Keratinocyte (primary cell): ENCODE results near the gene CPEB2. TPM values are rescaled to one million over a fixed set of nuclear protein-coding genes. Genes with fewer than 3 reads are reported as not detected.

Source experiments
- DNase-seq: peaks from one replicate; pipeline ENCODE4 v3.0.0-alpha.2; 2011; ENCODE audit warnings: low read depth, missing footprints, low spot score
- FAIRE-seq: peaks from 2 replicates; lab custom pipeline; 2011; peaks lifted over from hg19 to GRCh38; lab: Jason Lieb, UNC
- H2AFZ ChIP-seq: 2 replicates; pipeline ENCODE4 v1.6.0; 2012; ENCODE audit warnings: low read length, control low read depth, inconsistent platforms; ENCODE audit not compliant: control insufficient read depth
- H3K27ac ChIP-seq: 2 replicates; pipeline ENCODE4 v1.5.1; 2011; ENCODE audit warnings: low read length; ENCODE audit not compliant: control insufficient read depth, insufficient read depth
- H3K27me3 ChIP-seq: 3 replicates; pipeline ENCODE4 v1.6.0; 2011; ENCODE audit warnings: low read length; ENCODE audit not compliant: control insufficient read depth, insufficient read depth; ENCODE audit errors: extremely low read depth
- H3K36me3 ChIP-seq, 2 experiments: 2 replicates in 1 of 2; 3 replicates in 1 of 2; pipeline ENCODE4 v1.5.1; 2011; ENCODE audit warnings: low read length in 2 of 2, mild to moderate bottlenecking in 1 of 2; ENCODE audit not compliant: control insufficient read depth in 2 of 2, insufficient read depth in 2 of 2; ENCODE audit errors: extremely low read depth in 1 of 2
- H3K4me1 ChIP-seq: 3 replicates; pipeline ENCODE4 v1.5.1; 2011; ENCODE audit warnings: low read length; ENCODE audit not compliant: control insufficient read depth, insufficient read depth; ENCODE audit errors: extremely low read depth
- H3K4me2 ChIP-seq: 3 replicates; pipeline ENCODE4 v1.6.0; 2011; ENCODE audit warnings: low read depth, low read length; ENCODE audit not compliant: control insufficient read depth, insufficient read depth; ENCODE audit errors: extremely low read depth
- H3K4me3 ChIP-seq, 3 experiments: fragments of 200-600 bp in 1 of 3; sonication (generic) in 1 of 3; 2 replicates in 2 of 3; 3 replicates in 1 of 3; pipeline ENCODE4 v1.5.1; 2011 to 2016; ENCODE audit warnings: low read length in 3 of 3, mild to moderate bottlenecking in 3 of 3, control low read depth in 2 of 3, inconsistent platforms in 1 of 3, low read depth in 1 of 3, mixed read lengths in 1 of 3, mixed run types in 1 of 3, moderate library complexity in 1 of 3; ENCODE audit not compliant: control insufficient read depth in 2 of 3, insufficient read depth in 2 of 3; ENCODE audit errors: extremely low read depth in 1 of 3
- H3K79me2 ChIP-seq: 2 replicates; pipeline ENCODE4 v1.6.0; 2012; ENCODE audit warnings: low read length; ENCODE audit not compliant: control insufficient read depth, insufficient read depth
- H3K9ac ChIP-seq: 3 replicates; pipeline ENCODE4 v1.6.0; 2011; ENCODE audit warnings: low read length; ENCODE audit not compliant: control insufficient read depth, insufficient read depth; ENCODE audit errors: extremely low read depth
- H3K9me1 ChIP-seq: 3 replicates; pipeline ENCODE4 v1.6.0; 2011; ENCODE audit warnings: low read length; ENCODE audit not compliant: control insufficient read depth, insufficient read depth; ENCODE audit errors: extremely low read depth
- H3K9me3 ChIP-seq: 2 replicates; pipeline ENCODE4 v1.5.1; 2012; ENCODE audit warnings: low read depth, low read length; ENCODE audit not compliant: control insufficient read depth
- H4K20me1 ChIP-seq: 3 replicates; pipeline ENCODE4 v1.6.0; 2011; ENCODE audit warnings: low read length; ENCODE audit not compliant: control insufficient read depth, insufficient read depth; ENCODE audit errors: extremely low read depth
- EZH2 ChIP-seq: IDR thresholded peaks from one replicate; pipeline ENCODE4 v1.6.1; 2012; ENCODE audit warnings: inconsistent platforms, mild to moderate bottlenecking, low read length, moderate library complexity
- dilution Hi-C: fragments of 300-500 bp; cut with MboI; formaldehyde crosslinking; loops from one replicate; pipeline ENCODE4 v1.7.0; 2020; ENCODE audit warnings: low sequenced_read_pairs; ENCODE audit not compliant: extremely low pct_ligation_motif_present
- polyA plus RNA-seq, 5 experiments: library from polyadenylated mRNA; depleted of rRNA in 3 of 5; stranded (reverse) in 3 of 5; stranded (forward) in 1 of 5; unstranded in 1 of 5; fragments of >200 nt; gene quantifications; 1 replicate in 1 of 5; 2 replicates in 3 of 5; 3 replicates in 1 of 5; pipeline versions ENCODE4 v1.2.1 to v1.2.3, GENCODE V29; 2011 to 2012; ENCODE audit warnings: missing spikeins in 2 of 5, low read depth in 1 of 5, low replicate concordance in 1 of 5
- TF ChIP-seq, protein P1 (sequence below), 3 experiments: IDR thresholded peaks in 1 of 3; conservative IDR thresholded peaks in 1 of 3; optimal IDR thresholded peaks in 1 of 3; 2 replicates in 2 of 3; 3 replicates in 1 of 3; pipeline versions ENCODE3 to v1.5.1; 2011; ENCODE audit warnings: low read length in 3 of 3, mild to moderate bottlenecking in 3 of 3, moderate library complexity in 2 of 3, control low read depth in 1 of 3, inconsistent platforms in 1 of 3; ENCODE audit not compliant: insufficient read depth in 2 of 3; ENCODE audit errors: extremely low read depth in 1 of 3

Gene CPEB2
- polyA plus RNA-seq, 1 donor (not counting 4 experiments of a cell fraction or from before 2014, with no cell fraction given) = 15.1 TPM

DNA sequence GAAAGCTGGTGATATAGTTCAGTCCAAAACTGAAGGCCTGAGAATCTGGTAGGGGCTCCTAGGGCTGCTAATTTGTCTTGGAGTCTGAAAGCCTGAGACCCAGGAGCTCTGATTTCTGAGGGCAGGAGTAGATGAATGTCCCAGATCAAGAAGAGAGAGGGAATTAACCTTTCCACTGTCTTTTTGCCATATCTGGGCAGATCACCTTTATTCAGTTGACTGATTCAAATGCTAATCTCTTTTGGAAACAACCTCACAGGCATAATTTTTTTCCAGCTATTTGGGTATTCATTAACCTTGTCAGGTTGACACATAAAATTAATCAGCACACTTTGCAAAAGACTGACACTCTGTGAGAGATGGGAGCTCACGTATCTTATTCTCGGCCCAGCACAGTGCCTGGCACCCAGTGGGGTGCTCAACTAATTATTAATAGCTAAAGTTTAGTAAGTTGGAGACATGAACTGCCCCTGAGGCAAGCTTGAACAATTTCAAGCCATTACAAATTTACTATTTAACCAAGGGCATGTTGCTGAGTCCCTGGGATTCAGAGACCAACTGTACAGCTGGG lies 114.3 kb downstream of the CPEB2 start:
- Histone ChIP-seq H3K9me3 (no peaks in the 10 kb centered on the region), H3K4me1 (no peaks in the 10 kb centered on the region), H2AFZ (no peak overlapping the region), H4K20me1 (no peaks in the 10 kb centered on the region), H3K9me1 (no peaks in the 10 kb centered on the region), H3K36me3 (no peaks in the 10 kb centered on the region), H3K27ac (no peak overlapping the region), H3K27me3 (no peaks in the 10 kb centered on the region), H3K4me2 (no peak overlapping the region), H3K4me3 (no peak overlapping the region), H3K79me2 (no peaks in the 10 kb centered on the region), H3K9ac (no peak overlapping the region)
- FAIRE-seq (no peak), DNase-seq (no peak)
- dilution Hi-C loops = no loop called here
- TF ChIP-seq EZH2 = no peak

DNA sequence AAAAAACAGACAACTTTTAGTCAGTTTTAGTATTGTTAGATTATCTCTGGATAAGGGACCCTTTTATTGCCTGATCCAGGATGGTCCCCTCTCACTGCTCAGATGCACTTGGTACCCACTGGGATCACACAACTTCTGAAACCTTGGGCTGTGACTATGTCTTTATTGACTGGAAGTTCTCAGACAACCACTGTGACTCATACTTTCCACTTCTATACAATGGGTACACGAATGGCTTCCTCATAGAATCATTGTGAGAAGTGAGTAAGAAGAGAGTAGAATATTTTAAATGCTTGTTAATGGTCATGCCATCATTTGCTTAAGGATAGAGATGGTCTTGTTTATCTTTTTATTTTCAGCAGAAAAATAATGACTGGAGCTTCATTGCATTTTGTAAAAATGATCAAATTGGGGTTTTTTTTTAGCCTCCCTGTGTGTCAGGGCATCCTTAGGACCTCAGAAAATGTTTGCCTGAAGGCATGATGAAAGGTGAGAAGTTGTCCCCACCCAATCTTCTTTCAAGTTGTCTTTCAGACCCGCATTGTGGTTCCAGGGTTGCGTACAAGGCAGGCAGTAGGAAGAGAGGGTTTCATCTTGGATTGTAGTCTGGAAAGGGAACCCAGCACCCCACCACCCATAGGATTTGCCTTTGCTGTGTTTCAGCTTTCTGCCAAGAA lies 115.1 kb downstream of the CPEB2 start:
- H3K79me2 ChIP-seq = no peaks in the 10 kb centered on the region
- no peaks in the 10 kb centered on the region for H3K4me1 ChIP-seq
- no peak overlapping the region for H3K4me3 ChIP-seq
- H3K9ac ChIP-seq = no peak overlapping the region
- H3K27me3 ChIP-seq = no peaks in the 10 kb centered on the region
- peak; percentile 13 for DNase-seq
- dilution Hi-C loops = no loop called here
- H2AFZ ChIP-seq = no peak overlapping the region
- H3K9me3 ChIP-seq = no peaks in the 10 kb centered on the region
- no peaks in the 10 kb centered on the region for H3K9me1 ChIP-seq
- H4K20me1 ChIP-seq = no peaks in the 10 kb centered on the region
- H3K36me3 ChIP-seq = no peaks in the 10 kb centered on the region
- no peak for TF ChIP-seq EZH2
- TF ChIP-seq, protein P1, sequence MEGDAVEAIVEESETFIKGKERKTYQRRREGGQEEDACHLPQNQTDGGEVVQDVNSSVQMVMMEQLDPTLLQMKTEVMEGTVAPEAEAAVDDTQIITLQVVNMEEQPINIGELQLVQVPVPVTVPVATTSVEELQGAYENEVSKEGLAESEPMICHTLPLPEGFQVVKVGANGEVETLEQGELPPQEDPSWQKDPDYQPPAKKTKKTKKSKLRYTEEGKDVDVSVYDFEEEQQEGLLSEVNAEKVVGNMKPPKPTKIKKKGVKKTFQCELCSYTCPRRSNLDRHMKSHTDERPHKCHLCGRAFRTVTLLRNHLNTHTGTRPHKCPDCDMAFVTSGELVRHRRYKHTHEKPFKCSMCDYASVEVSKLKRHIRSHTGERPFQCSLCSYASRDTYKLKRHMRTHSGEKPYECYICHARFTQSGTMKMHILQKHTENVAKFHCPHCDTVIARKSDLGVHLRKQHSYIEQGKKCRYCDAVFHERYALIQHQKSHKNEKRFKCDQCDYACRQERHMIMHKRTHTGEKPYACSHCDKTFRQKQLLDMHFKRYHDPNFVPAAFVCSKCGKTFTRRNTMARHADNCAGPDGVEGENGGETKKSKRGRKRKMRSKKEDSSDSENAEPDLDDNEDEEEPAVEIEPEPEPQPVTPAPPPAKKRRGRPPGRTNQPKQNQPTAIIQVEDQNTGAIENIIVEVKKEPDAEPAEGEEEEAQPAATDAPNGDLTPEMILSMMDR (optimal IDR thresholded peaks at IDR 0.05 in 1 of 3, IDR thresholded peaks at IDR 0.05 in 1 of 3, conservative IDR thresholded peaks at IDR 0.05 in 1 of 3; ENCODE audit: extremely low read depth in 1 of 3, insufficient read depth in 2 of 3, low read length in 3 of 3) = no peak
- H3K4me2 ChIP-seq = no peak overlapping the region
- no peak overlapping the region for H3K27ac ChIP-seq
- no peak for FAIRE-seq
